Measurements from ENCODE around the gene CPZ. TPM values are rescaled to one million over a fixed set of nuclear protein-coding genes. Genes with fewer than 3 reads are reported as not detected.

CPZ gene
- total RNA-seq, 1 experiment from 2014 or later: 37.3 TPM

DNA sequence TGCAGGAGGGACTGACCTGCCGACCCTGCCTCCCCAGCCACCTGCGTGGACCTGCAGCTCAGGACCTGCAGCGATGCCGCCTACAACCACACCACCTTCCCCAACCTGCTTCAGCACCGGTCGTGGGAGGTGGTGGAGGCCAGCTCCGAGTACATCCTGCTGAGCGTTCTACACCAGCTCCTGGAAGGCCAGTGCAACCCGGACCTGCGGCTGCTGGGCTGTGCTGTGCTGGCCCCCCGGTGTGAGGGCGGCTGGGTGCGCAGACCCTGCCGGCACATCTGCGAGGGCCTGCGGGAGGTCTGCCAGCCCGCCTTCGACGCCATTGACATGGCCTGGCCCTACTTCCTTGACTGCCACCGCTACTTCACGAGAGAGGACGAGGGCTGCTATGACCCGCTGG is 8.5 kb downstream of the CPZ start:
- TF ChIP-seq, protein P1, sequence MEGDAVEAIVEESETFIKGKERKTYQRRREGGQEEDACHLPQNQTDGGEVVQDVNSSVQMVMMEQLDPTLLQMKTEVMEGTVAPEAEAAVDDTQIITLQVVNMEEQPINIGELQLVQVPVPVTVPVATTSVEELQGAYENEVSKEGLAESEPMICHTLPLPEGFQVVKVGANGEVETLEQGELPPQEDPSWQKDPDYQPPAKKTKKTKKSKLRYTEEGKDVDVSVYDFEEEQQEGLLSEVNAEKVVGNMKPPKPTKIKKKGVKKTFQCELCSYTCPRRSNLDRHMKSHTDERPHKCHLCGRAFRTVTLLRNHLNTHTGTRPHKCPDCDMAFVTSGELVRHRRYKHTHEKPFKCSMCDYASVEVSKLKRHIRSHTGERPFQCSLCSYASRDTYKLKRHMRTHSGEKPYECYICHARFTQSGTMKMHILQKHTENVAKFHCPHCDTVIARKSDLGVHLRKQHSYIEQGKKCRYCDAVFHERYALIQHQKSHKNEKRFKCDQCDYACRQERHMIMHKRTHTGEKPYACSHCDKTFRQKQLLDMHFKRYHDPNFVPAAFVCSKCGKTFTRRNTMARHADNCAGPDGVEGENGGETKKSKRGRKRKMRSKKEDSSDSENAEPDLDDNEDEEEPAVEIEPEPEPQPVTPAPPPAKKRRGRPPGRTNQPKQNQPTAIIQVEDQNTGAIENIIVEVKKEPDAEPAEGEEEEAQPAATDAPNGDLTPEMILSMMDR (conservative IDR thresholded peaks at IDR 0.05): no peak
- Histone ChIP-seq H3K18ac (ENCODE audit: insufficient read length, low read depth, low read length) (no peak overlapping the region), H2BK20ac (ENCODE audit: low read depth, low read length, poor library complexity, severe bottlenecking) (no peak overlapping the region), H3K56ac (ENCODE audit: insufficient read length, low read depth, low read length) (no peak overlapping the region), H3K4ac (ENCODE audit: low read depth, low read length) (no peak overlapping the region), H3K4me1 (ENCODE audit: insufficient read depth, low read length) (no peaks in the 10 kb centered on the region), H4K8ac (replicated peaks; ENCODE audit: insufficient read length, low read depth, low read length) (no peak overlapping the region), H3K23me2 (ENCODE audit: insufficient read length, low read depth, low read length, poor library complexity, severe bottlenecking) (no peaks in the 10 kb centered on the region), H3K4me2 (ENCODE audit: insufficient read depth, insufficient read length, low read length) (no peak overlapping the region), H3K27ac (ENCODE audit: insufficient read length, low read depth, low read length) (no peak overlapping the region), H3K9me3 (ENCODE audit: control insufficient read depth, low read depth, low read length) (no peaks in the 10 kb centered on the region), H2BK120ac (ENCODE audit: low read depth, low read length, poor library complexity, severe bottlenecking) (no peak overlapping the region), H3K79me2 (ENCODE audit: insufficient read depth, low read length) (no peaks in the 10 kb centered on the region), H4K5ac (ENCODE audit: insufficient read length, low read depth, low read length) (no peak overlapping the region), H3K9ac (ENCODE audit: extremely low read depth, insufficient read length, low read length) (no peak overlapping the region), H3K14ac (ENCODE audit: insufficient read depth, low read length) (no peak overlapping the region), H4K91ac (ENCODE audit: insufficient read length, low read depth, low read length) (no peak overlapping the region), H3K79me1 (ENCODE audit: insufficient read depth, low read depth, low read length, poor library complexity, severe bottlenecking) (no peaks in the 10 kb centered on the region), H2BK5ac (ENCODE audit: insufficient read length, low read length) (no peak overlapping the region), H2BK15ac (ENCODE audit: low read depth, low read length) (no peak overlapping the region), H2AFZ (ENCODE audit: low read length) (no peak overlapping the region), H3K23ac (ENCODE audit: insufficient read length, low read depth, low read length) (no peak overlapping the region), H3T11ph (ENCODE audit: low read length) (no peak overlapping the region), H4K20me1 (ENCODE audit: control insufficient read depth, insufficient read depth, insufficient read length) (no peaks in the 10 kb centered on the region), H2BK12ac (ENCODE audit: insufficient read length, low read depth, low read length) (no peak overlapping the region), H2AK5ac (ENCODE audit: insufficient read length, low read length) (no peak overlapping the region), H3K27me3 (ENCODE audit: insufficient read depth, low read length) (no peaks in the 10 kb centered on the region)
- WGBS (ENCODE audit: extremely low coverage, insufficient read length, low lambda C conversion rate): no CpG with 5 or more reads among the region's 23 CpGs
- peaks cover 0 to 64% (median 37%) of the 10 kb centered on the region in 3 experiments; a peak in 5 of 7 replicates for H3K36me3 Mint-ChIP-seq (ENCODE audit: insufficient read depth in 1 of 3, low read depth in 3 of 3)
- no peaks in the 10 kb centered on the region; a peak in 1 of 4 replicates for H3K4me1 Mint-ChIP-seq
- peak overlapping the region in 1 of 3 experiments; percentile 14; a peak in 1 of 7 replicates for H3K27ac Mint-ChIP-seq
- DNase-seq: no peak
- no peaks in the 10 kb centered on the region for H3K27me3 Mint-ChIP-seq (ENCODE audit: low read depth)
- no peak overlapping the region for H3K4me3 Mint-ChIP-seq
- no peaks in the 10 kb centered on the region for H3K9me3 Mint-ChIP-seq
